HCT116 (cell line): ENCODE data around the gene CYTL1. TPM values are rescaled to one million over a fixed set of nuclear protein-coding genes. Genes with fewer than 3 reads are reported as not detected.

ENCODE experiments used
- ATAC-seq: fragments of 200-7000 bp; cut with Tn5 transposase; 2 replicates; pipeline ENCODE4 v1.9.1; 2020; ENCODE audit warnings: mild to moderate bottlenecking, moderate library complexity
- BruUV-seq: library from RNA; stranded (reverse); fragments of 400-500 nt; replicated peaks from 2 replicates; lab custom pipeline; 2021; lab: Mats Ljungman, UMichigan
- CTCF ChIA-PET: fragments of 300-600 bp; sonication (Branson Sonifier 250); formaldehyde crosslinking; loops from one replicate; lab custom pipeline; 2021; ENCODE audit warnings: antibody characterized with exemption; lab: Charles Lee
- POLR2A ChIA-PET: fragments of 300-600, 350-600 bp; sonication (Branson Sonifier 250); formaldehyde crosslinking; loops from one replicate; lab custom pipeline; 2021; ENCODE audit warnings: antibody characterized with exemption; lab: Charles Lee
- RAD21 ChIA-PET, 2 experiments: fragments of 300-600 bp; sonication (Branson Sonifier 250); formaldehyde crosslinking; loops; one replicate each; lab custom pipeline; 2023; ENCODE audit warnings: low total read pairs in 2 of 2; ENCODE audit not compliant: uncharacterized antibody in 2 of 2, unreplicated experiment in 2 of 2, low non-redundant PET in 1 of 2; lab: Charles Lee
- DNase-seq: peaks from one replicate; pipeline ENCODE4 v3.0.0-alpha.2; 2010; ENCODE audit warnings: low read depth, low spot score
- H2AFZ ChIP-seq: fragments of 200-600 bp; shearing (Covaris generic), sonication (generic); 2 replicates; pipeline ENCODE4 v1.6.1; 2017; ENCODE audit warnings: low read depth, mixed run types, mixed read lengths, antibody characterized with exemption, low read length; ENCODE audit not compliant: poor library complexity, severe bottlenecking
- H3K27ac ChIP-seq: 2 replicates; pipeline ENCODE4 v1.5.1; 2012; ENCODE audit warnings: low read depth, low read length
- H3K27me3 ChIP-seq: fragments of 200-600 bp; sonication (generic); 2 replicates; pipeline ENCODE4 v1.6.1; 2016; ENCODE audit warnings: mixed run types, low read length, mixed read lengths; ENCODE audit not compliant: insufficient read depth
- H3K36me3 ChIP-seq, 2 experiments: fragments of 200-500 bp in 1 of 2; fragments of 200-600 bp in 1 of 2; sonication (Bioruptor generic) in 1 of 2; sonication (generic) in 1 of 2; 2 replicates each; pipeline versions ENCODE4 v1.5.1 to v1.6.1; 2014 to 2016; ENCODE audit warnings: low read length in 2 of 2, inconsistent platforms in 1 of 2, mixed read lengths in 1 of 2, mixed run types in 1 of 2; ENCODE audit not compliant: insufficient read depth in 2 of 2, control insufficient read depth in 1 of 2
- H3K4me1 ChIP-seq, 2 experiments: fragments of 200-600 bp in 1 of 2; sonication (generic) in 1 of 2; 2 replicates each; pipeline versions ENCODE4 v1.5.1 to v1.6.1; 2012 to 2017; ENCODE audit warnings: low read length in 2 of 2, inconsistent platforms in 1 of 2, mild to moderate bottlenecking in 1 of 2, mixed read lengths in 1 of 2, mixed run types in 1 of 2, moderate library complexity in 1 of 2; ENCODE audit not compliant: insufficient read depth in 2 of 2, control insufficient read depth in 1 of 2
- H3K4me2 ChIP-seq: fragments of 200-600 bp; sonication (generic); 2 replicates; pipeline ENCODE4 v1.6.1; 2017; ENCODE audit warnings: mixed run types, low read length, mixed read lengths
- H3K4me3 ChIP-seq, 2 experiments: fragments of 200-600 bp in 1 of 2; sonication (generic) in 1 of 2; replicated peaks in 1 of 2; 2 replicates each; pipeline ENCODE4 v1.5.1; 2011 to 2016; ENCODE audit warnings: low read length in 2 of 2, control low read depth in 1 of 2, low read depth in 1 of 2, mild to moderate bottlenecking in 1 of 2, mixed read lengths in 1 of 2, mixed run types in 1 of 2
- H3K79me2 ChIP-seq: fragments of 200-600 bp; sonication (generic); 2 replicates; pipeline ENCODE4 v1.6.1; 2017; ENCODE audit warnings: mild to moderate bottlenecking, mixed run types, low read length, moderate library complexity, mixed read lengths; ENCODE audit not compliant: insufficient read depth
- H3K9ac ChIP-seq: fragments of 200-600 bp; sonication (generic); 2 replicates; pipeline ENCODE4 v1.6.1; 2016; ENCODE audit warnings: low read length, mixed read lengths
- H3K9me2 ChIP-seq: fragments of 200-600 bp; sonication (generic), shearing (Covaris generic); 2 replicates; pipeline ENCODE4 v1.6.1; 2017; ENCODE audit warnings: mixed run types, mild to moderate bottlenecking, moderate library complexity; ENCODE audit not compliant: insufficient read depth
- H3K9me3 ChIP-seq, 2 experiments: fragments of 200-500 bp in 1 of 2; fragments of 200-600 bp in 1 of 2; sonication (Bioruptor generic) in 1 of 2; sonication (generic) in 1 of 2; 2 replicates each; pipeline ENCODE4 v1.6.1; 2014 to 2017; ENCODE audit warnings: low read length in 2 of 2, mixed read lengths in 2 of 2, inconsistent platforms in 1 of 2, low read depth in 1 of 2, mild to moderate bottlenecking in 1 of 2, mixed run types in 1 of 2, moderate library complexity in 1 of 2; ENCODE audit not compliant: control insufficient read depth in 1 of 2, insufficient read depth in 1 of 2
- H4K20me1 ChIP-seq: fragments of 200-600 bp; sonication (generic), shearing (Covaris generic); 2 replicates; pipeline ENCODE4 v1.6.1; 2017; ENCODE audit warnings: mixed run types, mild to moderate bottlenecking, moderate library complexity; ENCODE audit not compliant: insufficient read depth
- CBX3 ChIP-seq: IDR thresholded peaks from 2 replicates; pipeline ENCODE4 v1.6.1; 2012; ENCODE audit warnings: low read depth
- CTCF ChIP-seq, 3 experiments: fragments of 200-600 bp in 1 of 3; sonication (generic) in 1 of 3; IDR thresholded peaks in 2 of 3; conservative IDR thresholded peaks in 1 of 3; 2 replicates each; pipeline ENCODE4 v1.5.1; 2012 to 2017; ENCODE audit warnings: low read depth in 2 of 3, low read length in 2 of 3, antibody characterized with exemption in 1 of 3, borderline replicate concordance in 1 of 3, control low read depth in 1 of 3, mild to moderate bottlenecking in 1 of 3, mixed read lengths in 1 of 3, mixed run types in 1 of 3, moderate library complexity in 1 of 3; ENCODE audit not compliant: insufficient read depth in 1 of 3
- FOSL1 ChIP-seq: IDR thresholded peaks from 2 replicates; pipeline ENCODE4 v1.6.1; 2012; ENCODE audit warnings: low read depth
- MAX ChIP-seq: IDR thresholded peaks from 2 replicates; pipeline ENCODE4 v1.6.1; 2012
- SRF ChIP-seq: IDR thresholded peaks from 2 replicates; pipeline ENCODE4 v1.6.1; 2012; ENCODE audit warnings: low read depth
- TCF7L2 ChIP-seq: IDR thresholded peaks from 2 replicates; pipeline ENCODE4 v1.7.0; 2011; ENCODE audit warnings: borderline replicate concordance, inconsistent platforms; ENCODE audit not compliant: insufficient read depth, insufficient read length; ENCODE audit errors: extremely low read depth
- YY1 ChIP-seq: IDR thresholded peaks from 2 replicates; pipeline ENCODE4 v1.6.1; 2011; ENCODE audit warnings: low read length, low read depth, moderate library complexity, mild to moderate bottlenecking; ENCODE audit not compliant: insufficient replicate concordance; ENCODE audit errors: extremely low read depth
- intact Hi-C: fragments of 100-400 bp; cut with micrococcal nuclease; formaldehyde crosslinking; loops from 2 replicates; pipeline ENCODE4 v1.10.0; 2022
- total RNA-seq: library from RNA; stranded (reverse); gene quantifications from one replicate; pipeline ENCODE4 v1.2.1, GENCODE V29; 2021; ENCODE audit not compliant: unreplicated experiment

CYTL1 gene
- total RNA-seq, 1 experiment from 2014 or later = not detected

GRCh38 chr4:5039800-5040199 lies 20.5 kb upstream of the CYTL1 start:
- no peak for DNase-seq
- TF ChIP-seq TCF7L2 (no peak), FOSL1 (no peak), MAX (no peak), CTCF (IDR thresholded peaks at IDR 0.05 in 2 of 3, conservative IDR thresholded peaks at IDR 0.05 in 1 of 3; ENCODE audit: borderline replicate concordance in 1 of 3, insufficient read depth in 1 of 3, low read depth in 2 of 3, low read length in 2 of 3) (no peak), YY1 (no peak), SRF (no peak), CBX3 (no peak)
- TF ChIP-seq, all 23 proteins: peak for 0
- ChIA-PET RAD21 (no interaction called here), CTCF (no interaction called here), POLR2A (no interaction called here)
- Histone ChIP-seq H3K4me3 (no peak overlapping the region), H3K27me3 (peaks cover 5% of the 10 kb centered on the region; the same call in 1 of the 2 replicates), H3K9ac (no peak overlapping the region), H3K79me2 (no peaks in the 10 kb centered on the region), H4K20me1 (no peaks in the 10 kb centered on the region), H3K27ac (no peak overlapping the region), H2AFZ (no peak overlapping the region), H3K9me3 (no peaks in the 10 kb centered on the region), H3K36me3 (no peaks in the 10 kb centered on the region), H3K9me2 (no peaks in the 10 kb centered on the region), H3K4me1 (peaks cover 3 to 11% of the 10 kb centered on the region in 2 experiments), H3K4me2 (no peak overlapping the region)
- intact Hi-C loops = no loop called here
- BruUV-seq = no TSS peak
- no peak for ATAC-seq
